Progenitor cell of endocrine pancreas (in vitro differentiated cells): Measurements from ENCODE around the gene NT5C. TPM values are rescaled to one million over a fixed set of nuclear protein-coding genes. Genes with fewer than 3 reads are reported as not detected.

Experiments
- DNase-seq: peaks from one replicate; pipeline ENCODE4 v3.0.0; 2021; ENCODE audit warnings: low spot score; ENCODE audit not compliant: unreplicated experiment
- H3K27ac Mint-ChIP-seq: 2 replicates; pipeline ENCODE4 v1.8.0; 2021; ENCODE audit warnings: mild to moderate bottlenecking, moderate library complexity, mixed read lengths
- H3K27me3 Mint-ChIP-seq: 2 replicates; pipeline ENCODE4 v1.8.0; 2021; ENCODE audit warnings: mixed read lengths
- H3K36me3 Mint-ChIP-seq: 2 replicates; pipeline ENCODE4 v1.8.0; 2022; ENCODE audit warnings: mixed read lengths; ENCODE audit not compliant: insufficient read depth
- H3K4me1 Mint-ChIP-seq: 2 replicates; pipeline ENCODE4 v1.8.0; 2021; ENCODE audit warnings: low read depth, mixed read lengths
- H3K4me3 Mint-ChIP-seq: 2 replicates; pipeline ENCODE4 v1.8.0; 2021; ENCODE audit warnings: low read depth, mild to moderate bottlenecking, moderate library complexity, mixed read lengths
- H3K9me3 Mint-ChIP-seq: 2 replicates; pipeline ENCODE4 v1.8.0; 2021; ENCODE audit warnings: low read depth, mixed read lengths
- total RNA-seq: library from RNA; stranded (reverse); gene quantifications from 2 replicates; pipeline ENCODE4 v1.2.1, GENCODE V29; 2021
- TF ChIP-seq, protein P1 (sequence below): fragments of 200-600 bp; sonication (generic); IDR thresholded peaks from one replicate; pipeline ENCODE4 v1.5.0; 2021; ENCODE audit warnings: antibody characterized with exemption, mild to moderate bottlenecking; ENCODE audit not compliant: unreplicated experiment

NT5C gene
- total RNA-seq, 1 donor from 2014 or later: 58.8 TPM

DNA sequence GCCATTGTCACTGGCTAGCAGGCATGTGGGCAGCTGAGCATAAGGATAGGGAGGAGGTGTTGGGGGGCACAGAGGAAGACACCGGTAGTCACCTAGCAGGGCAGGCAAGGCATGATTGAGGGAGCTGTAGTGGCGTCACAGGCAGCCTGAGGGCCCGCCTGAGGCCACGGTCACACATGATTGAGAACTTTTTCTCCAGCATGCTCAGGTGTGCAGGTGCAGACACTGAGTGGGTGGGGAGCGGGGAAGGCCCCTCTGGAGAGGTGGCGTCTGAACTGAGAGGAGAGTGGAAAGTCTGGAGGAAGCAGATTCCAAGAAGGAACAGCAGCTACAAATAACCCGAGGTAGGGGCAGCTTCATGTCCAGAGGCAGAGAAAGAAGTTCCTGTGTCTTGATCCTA is 32.7 kb downstream of the NT5C start:
- no peak overlapping the region for H3K4me3 Mint-ChIP-seq
- no peak overlapping the region for H3K27ac Mint-ChIP-seq
- no peak for DNase-seq

DNA sequence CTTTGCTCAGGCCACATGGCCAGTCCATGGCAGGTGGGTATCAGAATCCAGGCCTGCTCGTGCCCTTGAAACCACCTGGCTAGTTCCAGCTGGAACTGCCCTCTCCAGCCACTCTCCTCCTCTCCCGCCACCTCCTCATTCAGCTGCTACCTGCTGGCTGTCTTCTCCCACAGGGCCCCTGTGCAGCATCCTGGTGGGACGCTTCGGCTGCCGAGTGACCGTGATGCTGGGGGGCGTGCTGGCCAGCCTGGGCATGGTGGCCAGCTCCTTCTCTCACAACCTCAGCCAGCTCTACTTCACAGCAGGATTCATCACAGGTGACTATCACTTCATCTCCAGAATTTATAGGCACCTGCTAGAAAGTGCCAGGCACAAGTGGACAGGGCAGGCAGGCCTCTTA is 33.7 kb downstream of the NT5C start:
- Mint-ChIP-seq H3K36me3 (peaks cover 4% of the 10 kb centered on the region), H3K27ac (no peak overlapping the region)

More for the DNA sequence above, 32.7 kb downstream of the NT5C start:
- TF ChIP-seq, protein P1, sequence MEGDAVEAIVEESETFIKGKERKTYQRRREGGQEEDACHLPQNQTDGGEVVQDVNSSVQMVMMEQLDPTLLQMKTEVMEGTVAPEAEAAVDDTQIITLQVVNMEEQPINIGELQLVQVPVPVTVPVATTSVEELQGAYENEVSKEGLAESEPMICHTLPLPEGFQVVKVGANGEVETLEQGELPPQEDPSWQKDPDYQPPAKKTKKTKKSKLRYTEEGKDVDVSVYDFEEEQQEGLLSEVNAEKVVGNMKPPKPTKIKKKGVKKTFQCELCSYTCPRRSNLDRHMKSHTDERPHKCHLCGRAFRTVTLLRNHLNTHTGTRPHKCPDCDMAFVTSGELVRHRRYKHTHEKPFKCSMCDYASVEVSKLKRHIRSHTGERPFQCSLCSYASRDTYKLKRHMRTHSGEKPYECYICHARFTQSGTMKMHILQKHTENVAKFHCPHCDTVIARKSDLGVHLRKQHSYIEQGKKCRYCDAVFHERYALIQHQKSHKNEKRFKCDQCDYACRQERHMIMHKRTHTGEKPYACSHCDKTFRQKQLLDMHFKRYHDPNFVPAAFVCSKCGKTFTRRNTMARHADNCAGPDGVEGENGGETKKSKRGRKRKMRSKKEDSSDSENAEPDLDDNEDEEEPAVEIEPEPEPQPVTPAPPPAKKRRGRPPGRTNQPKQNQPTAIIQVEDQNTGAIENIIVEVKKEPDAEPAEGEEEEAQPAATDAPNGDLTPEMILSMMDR: no peak
- H3K27me3 Mint-ChIP-seq: no peaks in the 10 kb centered on the region
- peaks cover 1% of the 10 kb centered on the region for H3K4me1 Mint-ChIP-seq
- no peaks in the 10 kb centered on the region for H3K9me3 Mint-ChIP-seq
- H3K36me3 Mint-ChIP-seq: peaks cover 4% of the 10 kb centered on the region

GRCh38 chr17:75096082-75096625 is 35.4 kb downstream of the NT5C start:
- TF ChIP-seq, protein P1: no peak
- H3K9me3 Mint-ChIP-seq: no peaks in the 10 kb centered on the region
- no peak for DNase-seq
- H3K4me1 Mint-ChIP-seq: peaks cover 12% of the 10 kb centered on the region
- H3K27me3 Mint-ChIP-seq: no peaks in the 10 kb centered on the region
- H3K36me3 Mint-ChIP-seq: peaks cover 3% of the 10 kb centered on the region
- no peak overlapping the region for H3K4me3 Mint-ChIP-seq
- peak overlapping the region; percentile 73 for H3K27ac Mint-ChIP-seq

More for the DNA sequence above, 33.7 kb downstream of the NT5C start:
- peaks cover 1% of the 10 kb centered on the region for H3K4me1 Mint-ChIP-seq
- TF ChIP-seq, protein P1: no peak
- H3K9me3 Mint-ChIP-seq: no peaks in the 10 kb centered on the region
- DNase-seq: no peak
- H3K4me3 Mint-ChIP-seq: no peak overlapping the region
- no peaks in the 10 kb centered on the region for H3K27me3 Mint-ChIP-seq

GRCh38 chr17:75094871-75095399 is 36.6 kb downstream of the NT5C start:
- TF ChIP-seq, protein P1: no peak
- DNase-seq: no peak
- H3K4me1 Mint-ChIP-seq: peaks cover 18% of the 10 kb centered on the region
- H3K27ac Mint-ChIP-seq: no peak overlapping the region
- H3K9me3 Mint-ChIP-seq: no peaks in the 10 kb centered on the region
- no peak overlapping the region for H3K4me3 Mint-ChIP-seq
- H3K27me3 Mint-ChIP-seq: no peaks in the 10 kb centered on the region
- peaks cover 3% of the 10 kb centered on the region for H3K36me3 Mint-ChIP-seq

DNA sequence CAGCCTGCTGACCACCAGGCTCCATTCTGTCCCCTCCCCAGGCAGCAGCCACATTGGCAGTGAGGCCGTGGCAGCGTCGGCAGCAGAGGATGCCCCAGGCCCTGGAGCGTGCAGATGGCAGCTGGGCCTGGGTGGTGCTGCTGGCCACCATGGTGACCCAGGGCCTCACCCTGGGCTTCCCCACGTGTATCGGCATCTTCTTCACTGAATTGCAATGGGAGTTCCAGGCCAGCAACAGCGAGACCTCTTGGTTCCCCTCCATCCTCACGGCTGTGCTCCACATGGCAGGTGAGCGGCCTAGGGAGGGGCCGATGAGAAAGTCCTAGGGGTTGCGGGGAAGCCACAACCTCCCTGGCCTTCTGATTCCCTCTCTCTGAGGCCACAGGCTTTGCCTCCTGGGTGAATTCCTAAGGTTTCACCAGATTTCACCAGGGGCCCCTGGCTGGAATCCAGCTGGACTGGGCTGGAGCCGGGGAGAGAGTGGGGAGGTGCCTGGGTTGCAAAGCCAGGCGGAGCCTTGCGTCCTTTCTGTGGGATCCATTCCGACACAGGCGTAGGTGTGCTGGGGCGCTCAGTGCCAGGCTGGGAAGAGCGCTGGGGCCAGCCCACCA is 37.9 kb downstream of the NT5C start:
- H3K4me1 Mint-ChIP-seq: peaks cover 18% of the 10 kb centered on the region
- TF ChIP-seq, protein P1: no peak
- peaks cover 2% of the 10 kb centered on the region for H3K36me3 Mint-ChIP-seq
- H3K27me3 Mint-ChIP-seq: no peaks in the 10 kb centered on the region
- no peak for DNase-seq
- H3K4me3 Mint-ChIP-seq: no peak overlapping the region
- H3K27ac Mint-ChIP-seq: no peak overlapping the region
- H3K9me3 Mint-ChIP-seq: no peaks in the 10 kb centered on the region
